ENCODE data around the gene ATXN2L. TPM values are rescaled to one million over a fixed set of nuclear protein-coding genes. Genes with fewer than 3 reads are reported as not detected.

The ATXN2L gene
- total RNA-seq, 2 donors from 2014 or later: 79.9 to 84.3 TPM

DNA sequence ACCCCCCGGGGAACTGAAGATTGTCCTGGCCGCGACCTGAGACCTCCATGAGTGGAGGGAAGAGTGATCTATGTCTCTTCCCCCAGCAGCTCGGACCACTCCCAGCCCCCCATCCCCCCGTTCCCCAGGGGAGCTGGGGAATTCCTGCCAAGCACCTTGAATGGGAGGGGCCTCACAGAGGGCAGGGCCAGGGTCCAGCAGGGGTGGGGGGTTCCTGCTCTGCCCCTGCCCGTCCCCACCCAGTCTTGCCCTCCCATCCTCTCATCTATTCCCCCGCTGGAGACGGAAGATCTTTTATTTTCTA lies 13.9 kb downstream of the ATXN2L start:
- no peaks in the 10 kb centered on the region for H3K9me3 ChIP-seq
- no peak overlapping the region for H3K4me3 ChIP-seq
- no peaks in the 10 kb centered on the region for H3K27me3 ChIP-seq (replicated peaks; ENCODE audit: insufficient read depth)
- peaks cover 51% of the 10 kb centered on the region for H3K36me3 ChIP-seq
- ATAC-seq (ENCODE audit: insufficient number of reproducible peaks, low FRiP score, low read depth) (no peak), DNase-seq (ENCODE audit: low spot score) (no peak)
- no peak overlapping the region for H3K27ac ChIP-seq
- TF ChIP-seq CTCF (IDR thresholded peaks at IDR 0.05): no peak
- H3K4me1 ChIP-seq (ENCODE audit: control insufficient read depth in 1 of 2, low read depth in 2 of 2): no peaks in the 10 kb centered on the region

GRCh38 chr16:28837672-28838557 lies 15.1 kb downstream of the ATXN2L start:
- TF ChIP-seq CTCF (IDR thresholded peaks at IDR 0.05): no peak
- peaks cover 51% of the 10 kb centered on the region for H3K36me3 ChIP-seq
- DNase-seq (ENCODE audit: low spot score): no peak
- no peak for ATAC-seq (ENCODE audit: insufficient number of reproducible peaks, low FRiP score, low read depth)
- no peaks in the 10 kb centered on the region for H3K27me3 ChIP-seq (replicated peaks; ENCODE audit: insufficient read depth)
- no peaks in the 10 kb centered on the region for H3K9me3 ChIP-seq
- H3K27ac ChIP-seq: no peak overlapping the region
- no peaks in the 10 kb centered on the region for H3K4me1 ChIP-seq (ENCODE audit: control insufficient read depth in 1 of 2, low read depth in 2 of 2)
- no peak overlapping the region for H3K4me3 ChIP-seq

GRCh38 chr16:28838558-28838918 lies 15.7 kb downstream of the ATXN2L start:
- no peak overlapping the region for H3K4me3 ChIP-seq
- H3K27me3 ChIP-seq (replicated peaks; ENCODE audit: insufficient read depth): no peaks in the 10 kb centered on the region
- DNase-seq (ENCODE audit: low spot score) (no peak), ATAC-seq (ENCODE audit: insufficient number of reproducible peaks, low FRiP score, low read depth) (no peak)
- TF ChIP-seq CTCF (IDR thresholded peaks at IDR 0.05): no peak
- no peaks in the 10 kb centered on the region for H3K9me3 ChIP-seq
- H3K36me3 ChIP-seq: peaks cover 51% of the 10 kb centered on the region
- no peak overlapping the region for H3K27ac ChIP-seq
- no peaks in the 10 kb centered on the region for H3K4me1 ChIP-seq (ENCODE audit: control insufficient read depth in 1 of 2, low read depth in 2 of 2)

DNA sequence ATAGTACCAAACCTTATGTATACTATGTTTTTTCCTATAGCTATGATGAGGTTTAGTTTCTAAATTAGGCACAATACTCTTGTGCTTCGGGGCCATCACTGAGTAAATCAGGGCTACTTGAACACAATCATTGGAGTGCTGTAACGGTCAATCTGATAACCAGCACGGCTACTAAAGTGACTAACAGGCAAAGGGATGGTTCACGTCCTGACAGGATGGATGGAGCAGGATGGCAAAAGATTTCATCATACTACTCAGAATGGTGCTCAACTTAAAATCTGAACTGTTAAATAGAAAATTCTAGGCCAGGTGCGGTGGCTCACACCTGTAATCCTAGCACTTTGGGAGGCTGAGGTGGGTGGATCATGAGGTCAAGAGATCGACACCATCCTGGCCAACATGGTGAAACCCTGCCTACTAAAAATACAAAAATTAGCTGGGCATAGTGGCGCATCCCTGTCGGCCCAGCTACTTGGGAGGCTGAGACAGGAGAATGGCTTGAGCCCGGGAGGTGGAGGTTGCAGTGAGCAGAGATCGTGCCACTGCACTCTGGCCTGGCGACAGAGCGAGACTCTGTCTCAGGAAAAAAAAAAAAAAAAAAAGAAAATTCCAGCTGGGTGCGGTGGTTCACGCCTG lies 16.3 kb downstream of the ATXN2L start:
- Histone ChIP-seq H3K27me3 (replicated peaks; ENCODE audit: insufficient read depth) (no peaks in the 10 kb centered on the region), H3K9me3 (no peaks in the 10 kb centered on the region), H3K27ac (no peak overlapping the region), H3K4me3 (no peak overlapping the region), H3K36me3 (peaks cover 51% of the 10 kb centered on the region), H3K4me1 (ENCODE audit: control insufficient read depth in 1 of 2, low read depth in 2 of 2) (no peaks in the 10 kb centered on the region)
- no peak for TF ChIP-seq CTCF (IDR thresholded peaks at IDR 0.05)
- no peak for ATAC-seq (ENCODE audit: insufficient number of reproducible peaks, low FRiP score, low read depth)
- no peak for DNase-seq (ENCODE audit: low spot score)

DNA sequence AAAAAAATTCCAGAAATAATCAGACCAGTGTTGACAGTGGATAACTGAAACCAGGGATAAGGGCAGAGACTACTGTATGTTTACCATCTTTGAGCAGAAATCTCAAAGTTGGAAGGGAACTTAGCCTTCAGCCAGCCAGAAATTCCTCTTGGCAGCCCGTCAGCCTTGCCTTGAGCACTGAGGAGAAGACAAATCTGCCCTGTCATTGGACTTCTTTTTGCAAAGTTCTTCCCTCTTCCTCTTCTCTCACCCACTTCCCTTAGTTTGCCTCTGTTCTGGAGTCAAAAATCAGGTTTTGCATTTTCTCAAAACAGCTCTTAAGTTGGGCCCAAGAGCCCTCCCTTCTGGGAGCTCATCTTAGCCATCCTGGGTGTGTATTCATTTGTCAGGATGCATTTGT lies 17.1 kb downstream of the ATXN2L start:
- DNase-seq (ENCODE audit: low spot score) (no peak), ATAC-seq (ENCODE audit: insufficient number of reproducible peaks, low FRiP score, low read depth) (no peak)
- H3K27me3 ChIP-seq (replicated peaks; ENCODE audit: insufficient read depth): no peaks in the 10 kb centered on the region
- H3K9me3 ChIP-seq: no peaks in the 10 kb centered on the region
- TF ChIP-seq CTCF (IDR thresholded peaks at IDR 0.05): no peak
- H3K4me1 ChIP-seq (ENCODE audit: control insufficient read depth in 1 of 2, low read depth in 2 of 2): peaks cover 0 to 4% of the 10 kb centered on the region in 2 donors
- no peak overlapping the region for H3K4me3 ChIP-seq
- H3K36me3 ChIP-seq: peaks cover 50% of the 10 kb centered on the region
- H3K27ac ChIP-seq: peak overlapping the region in 1 of 2 donors; percentile 24
